KBM-7 (cell line): ENCODE results near the gene PXK.

Experiments
- DNase-seq: peaks from one replicate; pipeline ENCODE4 v3.0.0-alpha.2; 2015
- in situ Hi-C: fragments of 300-500 bp; cut with MboI; formaldehyde crosslinking; loops from 2 replicates; pipeline ENCODE4 v1.14.3; 2020; ENCODE audit warnings: low sequenced_read_pairs, low pct_unique_long_range_greater_than_20kb, mixed read lengths

PXK gene

GRCh38 chr3:58369876-58370275 lies 37.2 kb downstream of the PXK start:
- in situ Hi-C loops, result no loop called here
- no peak for DNase-seq

GRCh38 chr3:58370407-58370806 lies 37.7 kb downstream of the PXK start:
- in situ Hi-C loops, result no loop called here
- DNase-seq, result no peak

GRCh38 chr3:58371754-58372153 lies 39.1 kb downstream of the PXK start:
- in situ Hi-C loops, result no loop called here
- no peak for DNase-seq

DNA sequence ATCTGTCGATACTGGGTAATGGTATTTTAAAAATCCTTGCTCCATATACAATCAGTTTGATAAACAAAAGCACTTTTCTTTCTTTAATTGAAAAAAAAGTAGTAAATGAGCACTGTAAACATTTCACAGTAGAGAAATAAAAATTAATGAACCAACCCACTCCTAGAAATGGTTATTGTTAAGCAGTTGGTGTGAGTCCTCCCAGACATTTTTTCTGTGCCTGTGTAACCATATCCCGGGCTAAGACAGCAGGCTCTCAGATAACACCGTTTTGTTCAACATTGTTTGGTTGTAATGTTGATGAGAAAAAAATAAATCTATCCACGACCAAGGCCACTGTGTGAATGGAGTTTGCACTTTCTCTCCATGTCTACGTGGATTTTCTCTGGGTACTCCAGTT lies 42.6 kb downstream of the PXK start:
- no peak for DNase-seq
- in situ Hi-C loops, result no loop called here

DNA sequence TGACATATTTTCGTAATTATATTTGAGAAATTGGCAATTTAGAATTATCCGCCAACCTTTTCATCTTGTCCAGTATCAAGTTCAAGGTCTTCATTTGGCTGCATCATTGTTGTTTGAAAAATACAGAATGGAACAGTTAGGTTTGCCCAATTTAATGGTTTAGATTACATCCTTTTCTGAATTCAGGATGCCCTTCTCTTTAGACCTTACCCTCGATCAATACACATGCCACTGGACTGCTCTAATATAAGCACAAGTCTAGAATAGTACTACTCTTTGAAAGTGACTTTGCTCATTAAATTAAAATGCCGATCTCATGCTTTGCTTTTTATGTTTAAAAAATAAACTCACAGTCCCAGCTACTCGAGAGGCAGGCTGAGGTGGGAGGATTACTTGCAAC lies 44.5 kb downstream of the PXK start:
- DNase-seq, result no peak
- in situ Hi-C loops, result no loop called here

DNA sequence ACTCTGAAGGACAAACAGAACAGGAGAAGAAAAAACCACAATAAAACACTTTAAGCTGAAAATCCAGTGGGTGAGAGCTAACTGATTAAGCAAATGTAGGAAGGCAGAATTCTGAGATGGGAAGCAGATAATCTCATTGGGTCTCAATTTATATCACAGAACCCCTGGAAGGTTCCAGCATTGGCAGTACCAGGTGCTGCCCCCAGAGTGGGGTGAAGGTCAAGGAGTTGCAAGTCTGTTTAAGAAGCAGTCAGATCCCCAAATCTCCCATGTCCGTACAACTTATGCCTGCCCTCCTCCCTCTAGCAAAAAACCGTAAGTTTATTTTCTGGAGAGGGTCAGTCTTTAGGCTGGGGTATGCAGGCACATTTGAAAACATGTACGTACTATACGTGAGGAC lies 45.1 kb downstream of the PXK start:
- in situ Hi-C loops, result no loop called here
- DNase-seq, result no peak

- in situ Hi-C loops, result no loop called here
- no peak for DNase-seq
These were observed 46.8 kb downstream of the PXK start for GRCh38 chr3:58379351-58380073.

GRCh38 chr3:58383476-58383875 lies 50.8 kb downstream of the PXK start:
- no peak for DNase-seq
- in situ Hi-C loops, result no loop called here

GRCh38 chr3:58383904-58384303 lies 51.2 kb downstream of the PXK start:
- no peak for DNase-seq
- in situ Hi-C loops, result no loop called here

- DNase-seq, result no peak
- in situ Hi-C loops, result no loop called here
These were observed 51.8 kb downstream of the PXK start for GRCh38 chr3:58384381-58385090.

GRCh38 chr3:58386626-58387365 lies 54.1 kb downstream of the PXK start:
- peak; percentile 56 for DNase-seq
- in situ Hi-C loops, result no loop called here

DNA sequence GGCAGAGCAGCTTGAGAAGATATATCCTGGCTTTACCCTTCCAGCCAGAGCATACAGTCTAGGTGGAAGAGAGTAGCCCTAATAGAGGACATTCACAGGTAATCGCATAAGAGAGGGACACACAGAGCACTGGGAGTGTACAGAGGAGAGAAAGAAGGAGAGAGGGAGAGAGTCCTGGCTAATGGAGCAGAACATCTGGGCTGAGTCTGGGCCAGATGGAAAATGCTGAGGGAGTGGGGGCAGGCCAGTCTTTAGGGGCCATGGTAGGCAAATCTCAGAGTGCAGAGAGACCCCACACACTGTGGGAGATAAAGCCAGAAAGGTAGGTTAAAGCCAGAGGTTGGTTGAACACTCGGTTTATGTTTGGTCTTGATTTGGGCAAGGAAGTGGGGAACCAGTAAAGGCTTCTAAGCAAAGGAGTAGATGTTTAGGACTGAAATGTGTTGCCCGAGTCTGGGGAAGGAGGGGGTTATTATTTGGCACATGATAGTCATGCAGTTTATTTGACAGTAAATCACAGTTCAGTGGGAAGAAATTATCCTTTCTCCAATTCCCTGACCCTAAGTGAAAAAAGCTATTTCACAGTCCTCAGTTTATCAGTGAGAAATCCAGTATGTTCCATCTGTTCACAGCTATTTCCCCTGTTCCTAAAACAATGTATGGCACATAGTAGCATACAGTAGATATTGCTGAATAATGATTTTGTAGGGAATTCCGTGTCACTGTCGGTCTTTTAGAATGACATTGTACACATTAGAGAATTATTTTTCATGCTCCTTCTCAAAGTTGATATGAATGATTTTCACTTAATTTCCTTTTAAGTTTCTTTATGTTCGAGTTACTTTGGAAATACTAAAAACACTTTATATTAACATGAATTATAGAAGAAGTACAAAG lies 55.2 kb downstream of the PXK start:
- in situ Hi-C loops, result no loop called here
- DNase-seq, result no peak

- DNase-seq, result no peak
- in situ Hi-C loops, result no loop called here
These were observed 55.9 kb downstream of the PXK start for GRCh38 chr3:58388550-58389091.

DNA sequence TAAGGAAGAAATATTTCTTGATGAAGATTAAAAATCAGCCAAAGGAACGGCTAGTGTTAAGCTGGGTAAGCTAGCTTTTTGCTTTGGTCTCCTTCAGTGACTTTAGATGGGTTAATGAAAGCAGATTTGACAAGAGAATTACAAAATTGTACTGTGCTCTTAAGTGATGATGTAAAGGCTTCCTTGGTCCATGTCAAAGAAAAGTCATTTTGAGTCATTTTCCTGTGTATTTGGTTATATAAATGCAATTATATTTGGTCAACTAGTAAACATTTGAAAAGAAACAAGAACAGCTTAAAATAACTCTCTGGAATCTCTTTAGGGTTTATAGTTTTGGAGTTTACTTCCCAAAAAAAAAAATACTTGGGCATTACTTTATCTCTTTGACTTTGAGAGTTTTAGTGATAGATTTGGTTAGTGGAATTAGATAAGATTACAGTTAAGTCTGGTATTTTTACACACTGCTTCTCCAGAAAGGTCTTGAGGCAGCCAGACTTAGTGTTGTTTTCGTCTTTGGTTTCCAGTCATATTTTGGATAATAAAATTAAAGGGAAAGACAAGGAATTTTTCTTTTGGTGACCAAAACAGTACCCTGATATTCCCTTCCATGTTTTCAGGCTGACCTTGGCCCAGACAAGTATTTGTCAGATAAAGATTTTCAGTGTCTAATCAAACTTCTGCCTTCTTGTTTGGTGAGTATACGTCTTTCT lies 58.6 kb downstream of the PXK start:
- in situ Hi-C loops, result no loop called here

GRCh38 chr3:58392181-58392580 lies 59.5 kb downstream of the PXK start:
- in situ Hi-C loops, result no loop called here
- DNase-seq, result no peak

More for the DNA sequence above, 58.6 kb downstream of the PXK start:
- no peak for DNase-seq

DNA sequence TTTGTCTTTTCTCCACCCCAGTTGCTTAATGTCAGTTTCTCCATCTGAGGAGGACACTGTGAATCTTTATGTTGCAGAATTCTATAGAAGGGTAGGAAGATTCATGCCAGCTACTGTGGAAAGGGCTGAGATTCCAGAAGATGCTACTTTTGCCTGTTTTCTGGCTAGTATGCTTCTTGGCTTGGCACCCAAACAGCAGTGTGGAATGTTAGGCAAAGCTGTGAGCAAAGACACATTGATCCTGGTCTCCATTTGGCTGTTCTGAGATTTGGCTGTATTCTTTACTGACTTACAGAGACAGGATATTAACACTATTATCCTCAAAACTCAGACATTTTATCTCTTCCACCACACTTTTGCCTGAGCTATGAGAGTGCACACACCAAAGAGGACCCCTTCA lies 61.6 kb downstream of the PXK start:
- in situ Hi-C loops, result no loop called here
- DNase-seq, result no peak

- DNase-seq, result no peak
These were observed 66.1 kb downstream of the PXK start for GRCh38 chr3:58398669-58399333.

DNA sequence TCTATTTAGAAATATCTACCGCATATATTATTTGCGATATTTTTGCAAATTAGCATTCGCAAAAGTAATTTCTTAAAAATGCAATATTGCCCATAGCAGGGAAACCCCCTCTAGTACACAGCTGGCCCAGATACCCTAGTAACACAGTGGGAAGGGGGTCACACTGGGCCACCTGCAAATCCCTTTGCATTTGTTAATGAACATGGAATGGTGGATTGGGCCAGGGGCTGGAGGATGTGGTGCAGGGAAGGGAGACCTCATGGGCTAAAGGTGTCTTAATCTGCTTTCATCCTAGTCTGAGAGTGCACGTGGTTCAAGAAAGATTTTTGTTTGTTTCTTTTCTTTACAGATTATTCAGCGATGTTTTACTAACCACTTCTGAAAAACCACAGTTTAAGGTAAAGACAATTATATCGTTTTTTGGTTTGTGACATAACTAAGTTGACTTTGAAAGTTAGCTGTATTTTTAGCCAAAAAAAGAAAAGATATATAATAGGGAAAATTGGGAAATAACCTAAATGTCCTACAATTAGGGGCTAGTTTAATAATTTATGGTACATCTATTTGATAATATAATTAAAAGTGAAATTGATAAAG lies 70.9 kb downstream of the PXK start:
- no peak for DNase-seq
- in situ Hi-C loops, result no loop called here

More at GRCh38 chr3:58398669-58399333, 66.1 kb downstream of the PXK start:
- in situ Hi-C loops, result no loop called here
